Head of caudate nucleus (tissue), 42 donors: ENCODE measurements around the gene SPTBN1.
A peak's percentile ranks its signal among the peaks of the same experiment; 100 is the strongest.

Experiments
- DNase-seq, 42 donors: peaks; one replicate each; pipeline versions ENCODE4 v3.0.0 to v3.0.0-alpha.2; 2020 to 2021; ENCODE audit warnings: mixed read lengths in 7 of 42
- intact Hi-C: fragments of 100-400 bp; cut with DNase I; formaldehyde crosslinking; loops from one replicate; pipeline ENCODE4 v1.15.0; 2022

SPTBN1 gene

DNA sequence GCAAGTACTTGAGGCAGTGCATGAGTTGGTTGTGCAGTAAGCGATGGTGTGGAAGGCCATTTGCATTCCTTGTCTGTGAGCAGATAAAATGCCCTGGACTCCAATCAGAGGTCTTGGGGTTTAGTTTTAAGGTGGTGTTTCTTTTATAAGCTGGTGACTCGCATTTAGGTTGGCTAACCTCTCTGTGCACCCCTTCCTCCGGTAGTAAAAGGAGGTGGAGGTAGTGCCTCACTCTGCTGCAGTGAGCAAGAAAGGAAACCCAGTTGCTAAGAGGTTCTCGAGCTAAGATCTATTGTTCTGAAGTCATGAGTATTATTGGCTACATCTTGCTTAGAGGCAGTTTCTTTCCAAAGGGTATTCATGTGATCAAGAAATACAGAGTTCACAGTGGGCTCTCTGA is 193.1 kb downstream of the SPTBN1 start:
- DNase-seq, result no peak
- intact Hi-C loops, result no loop called here

DNA sequence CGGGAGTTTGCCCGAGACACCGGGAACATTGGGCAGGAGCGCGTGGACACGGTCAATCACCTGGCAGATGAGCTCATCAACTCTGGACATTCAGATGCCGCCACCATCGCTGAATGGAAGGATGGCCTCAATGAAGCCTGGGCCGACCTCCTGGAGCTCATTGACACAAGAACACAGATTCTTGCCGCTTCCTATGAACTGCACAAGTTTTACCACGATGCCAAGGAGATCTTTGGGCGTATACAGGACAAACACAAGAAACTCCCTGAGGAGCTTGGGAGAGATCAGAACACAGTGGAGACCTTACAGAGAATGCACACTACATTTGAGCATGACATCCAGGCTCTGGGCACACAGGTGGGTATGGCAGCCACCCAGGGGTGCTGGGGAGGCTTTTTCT is 193.5 kb downstream of the SPTBN1 start:
- intact Hi-C loops, result no loop called here
- DNase-seq, result no peak

DNA sequence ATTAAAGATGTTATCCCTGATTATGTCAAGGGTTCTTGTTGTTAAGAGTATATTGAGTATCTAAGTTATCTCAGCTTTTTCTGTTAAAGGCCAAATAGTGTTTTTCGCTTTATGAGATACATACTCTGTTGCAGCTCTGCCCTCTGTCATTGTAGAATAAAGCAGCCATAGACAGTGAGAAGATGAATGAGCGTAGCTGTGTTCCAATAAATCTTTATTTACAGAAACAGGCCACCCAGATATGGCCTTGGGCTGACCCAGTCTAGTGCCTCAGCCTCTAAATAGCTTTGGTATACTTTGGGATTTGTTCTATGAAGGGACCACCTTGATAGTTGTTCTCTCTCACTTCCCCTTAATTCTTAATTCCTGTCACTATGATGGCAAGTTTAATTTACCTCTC is 194.5 kb downstream of the SPTBN1 start:
- intact Hi-C loops, result no loop called here
- DNase-seq, result no peak

DNA sequence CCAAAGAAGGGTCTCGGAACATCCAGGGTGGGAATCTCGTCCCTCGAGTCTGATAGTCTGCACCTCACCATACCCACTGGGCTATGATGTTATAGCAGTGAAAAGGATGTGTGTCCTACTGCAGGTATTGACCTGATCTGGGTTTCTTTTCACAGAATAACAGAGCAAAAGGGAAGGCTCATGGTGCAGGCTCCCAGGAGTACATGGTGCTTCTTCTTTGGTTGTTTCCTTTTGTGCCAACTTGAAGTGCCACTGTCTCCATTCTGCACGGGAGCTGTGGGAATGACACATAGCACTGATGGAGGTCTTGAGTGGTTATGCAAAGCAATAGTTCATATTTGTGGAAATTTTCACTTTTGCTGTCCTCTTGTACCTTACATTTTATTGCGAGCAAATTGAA is 195.2 kb downstream of the SPTBN1 start:
- DNase-seq, result no peak
- intact Hi-C loops, result no loop called here

DNA sequence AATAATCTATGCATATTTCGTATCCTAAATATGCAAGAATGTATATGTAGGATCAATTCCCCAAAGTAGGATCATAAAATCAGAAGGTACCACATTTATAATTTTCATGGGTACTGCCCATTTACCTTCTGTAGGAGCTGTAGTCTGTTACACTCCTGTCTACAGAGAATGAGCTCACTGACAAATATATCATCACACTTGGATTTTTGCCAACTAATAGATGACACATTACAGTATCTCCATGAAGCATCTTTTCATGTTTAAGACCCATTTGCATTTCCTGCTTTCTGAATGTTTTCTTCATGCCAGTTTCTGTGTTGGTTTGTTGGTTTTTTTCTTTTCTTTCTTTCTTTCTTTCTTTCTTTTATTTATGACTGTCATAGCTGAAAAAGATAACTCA is 196.4 kb downstream of the SPTBN1 start:
- intact Hi-C loops, result no loop called here
- no peak for DNase-seq

DNA sequence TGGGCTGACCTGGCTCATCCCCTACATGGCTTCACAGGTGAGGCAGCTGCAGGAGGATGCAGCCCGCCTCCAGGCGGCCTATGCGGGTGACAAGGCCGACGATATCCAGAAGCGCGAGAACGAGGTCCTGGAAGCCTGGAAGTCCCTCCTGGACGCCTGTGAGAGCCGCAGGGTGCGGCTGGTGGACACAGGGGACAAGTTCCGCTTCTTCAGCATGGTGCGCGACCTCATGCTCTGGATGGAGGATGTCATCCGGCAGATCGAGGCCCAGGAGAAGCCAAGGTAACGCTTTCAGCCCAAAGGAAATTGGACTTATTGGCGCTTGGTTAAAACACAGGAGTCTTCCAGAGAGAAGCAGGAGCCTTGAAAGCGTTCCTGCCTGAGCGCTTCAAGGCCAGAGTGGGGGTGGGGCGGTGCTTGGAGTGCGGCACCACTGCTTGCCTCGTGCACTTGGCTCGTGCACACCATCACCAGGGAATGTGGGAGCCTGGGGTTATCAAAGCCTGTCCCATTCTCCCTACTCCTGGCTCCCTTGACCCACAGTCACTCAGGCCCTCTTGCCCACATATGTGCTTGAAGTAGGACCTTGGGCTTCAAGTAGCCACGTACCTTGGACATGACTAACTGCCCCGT is 197.6 kb downstream of the SPTBN1 start:
- intact Hi-C loops, result no loop called here
- no peak for DNase-seq

DNA sequence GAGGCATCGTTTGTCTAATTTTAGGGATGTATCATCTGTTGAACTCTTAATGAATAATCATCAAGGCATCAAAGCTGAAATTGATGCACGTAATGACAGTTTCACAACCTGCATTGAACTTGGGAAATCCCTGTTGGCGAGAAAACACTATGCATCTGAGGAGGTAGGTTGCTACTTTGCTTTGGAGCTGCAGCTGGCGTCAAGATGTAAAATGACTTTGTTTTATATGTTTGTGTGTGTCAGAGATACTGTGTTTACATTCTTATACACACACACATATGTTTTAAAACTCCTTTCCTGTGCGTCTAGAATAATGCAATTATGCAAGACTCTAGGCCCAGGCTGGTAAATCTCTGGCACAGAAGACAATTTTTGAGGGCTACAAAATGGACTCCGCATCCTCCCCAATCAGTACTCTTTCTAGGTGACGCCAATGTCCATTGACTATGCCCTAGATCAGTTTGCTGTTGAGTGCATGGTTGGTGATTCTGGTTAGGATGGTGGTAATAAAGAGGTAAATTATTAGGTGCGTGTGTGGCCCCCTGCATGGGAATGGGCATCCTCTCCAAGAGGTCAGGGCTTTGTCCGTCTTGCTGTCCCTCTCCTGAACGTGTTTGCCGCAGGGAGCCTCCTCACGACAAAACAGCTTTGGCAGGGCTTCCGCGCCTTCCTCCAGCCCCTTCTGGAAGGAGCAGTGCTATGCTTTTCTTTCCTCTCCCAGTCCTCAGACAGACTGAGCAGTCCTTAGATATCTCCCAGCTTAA is 199.1 kb downstream of the SPTBN1 start:
- intact Hi-C loops, result loop anchor here (5.0 kb wide), 1 partner anchor 133 kb away; no protein-coding TSS in a partner anchor
- DNase-seq, result peak in 1 of 42 donors; percentile 37

DNA sequence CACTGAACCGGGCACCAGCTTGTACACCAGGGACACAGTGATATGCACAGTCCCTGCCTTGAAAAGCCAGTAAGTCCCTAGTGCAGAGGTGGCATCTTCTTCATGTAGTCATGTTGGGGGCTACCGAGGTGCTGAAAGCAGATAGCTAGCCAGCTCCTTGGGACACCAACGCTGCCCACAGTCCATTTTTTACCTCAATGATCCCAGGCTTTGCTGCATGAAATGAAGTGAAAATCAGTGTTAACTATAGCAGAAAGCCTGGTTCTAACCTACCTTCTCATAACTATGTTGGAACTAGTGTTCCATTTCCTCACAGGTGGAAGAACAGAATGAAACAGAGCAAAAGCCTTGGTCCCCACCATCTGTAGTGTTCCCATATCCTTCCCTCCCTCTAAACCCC is 200.7 kb downstream of the SPTBN1 start:
- DNase-seq, result no peak
- intact Hi-C loops, result loop anchor here (5.0 kb wide), 1 partner anchor 135 kb away; no protein-coding TSS in a partner anchor

DNA sequence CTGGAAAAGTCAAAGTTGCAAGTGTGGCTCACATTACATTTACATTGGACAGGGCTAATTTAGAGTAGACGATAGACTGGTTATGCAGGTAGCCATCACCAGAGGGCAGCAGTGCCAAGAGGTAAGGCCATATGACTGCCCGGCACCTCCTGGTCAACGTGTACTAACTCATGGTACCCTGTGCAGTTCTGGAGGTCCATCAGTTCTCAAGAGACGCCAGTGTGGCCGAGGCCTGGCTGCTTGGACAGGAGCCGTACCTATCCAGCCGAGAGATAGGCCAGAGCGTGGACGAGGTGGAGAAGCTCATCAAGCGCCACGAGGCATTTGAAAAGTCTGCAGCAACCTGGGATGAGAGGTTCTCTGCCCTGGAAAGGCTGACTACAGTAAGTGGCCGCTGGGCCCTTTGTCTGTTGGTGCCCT is 201.5 kb downstream of the SPTBN1 start:
- intact Hi-C loops, result loop anchor here (5.0 kb wide), 1 partner anchor 135 kb away; no protein-coding TSS in a partner anchor
- peak in 31 of 42 donors; percentile 28 to 86 (median 55) for DNase-seq

DNA sequence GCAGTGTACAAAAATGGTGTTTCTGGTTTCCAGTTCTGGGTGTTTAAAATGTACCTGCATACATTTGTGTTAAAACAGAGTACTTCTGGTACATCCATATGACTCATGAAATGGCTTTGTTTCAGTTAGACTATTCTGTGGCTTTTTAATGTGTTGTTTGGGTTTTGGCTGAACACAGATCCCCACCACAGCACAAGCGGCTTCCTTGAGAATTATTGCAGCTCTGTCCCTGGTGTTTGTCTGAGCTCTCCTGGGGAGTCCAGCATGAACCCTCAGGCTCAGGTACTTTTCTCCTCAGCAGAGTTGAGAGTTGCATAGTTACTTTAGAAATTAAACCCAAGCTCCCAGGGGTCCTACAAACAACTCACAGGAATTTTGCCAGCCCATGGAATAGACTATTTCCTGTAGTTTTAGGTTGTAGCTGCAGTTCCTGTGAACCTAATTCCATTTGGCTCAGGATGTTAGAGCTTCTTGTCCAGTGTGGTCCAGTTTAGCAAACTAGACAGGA is 202.5 kb downstream of the SPTBN1 start:
- no peak for DNase-seq
- intact Hi-C loops, result loop anchor here (5.0 kb wide), 1 partner anchor 136 kb away; no protein-coding TSS in a partner anchor

DNA sequence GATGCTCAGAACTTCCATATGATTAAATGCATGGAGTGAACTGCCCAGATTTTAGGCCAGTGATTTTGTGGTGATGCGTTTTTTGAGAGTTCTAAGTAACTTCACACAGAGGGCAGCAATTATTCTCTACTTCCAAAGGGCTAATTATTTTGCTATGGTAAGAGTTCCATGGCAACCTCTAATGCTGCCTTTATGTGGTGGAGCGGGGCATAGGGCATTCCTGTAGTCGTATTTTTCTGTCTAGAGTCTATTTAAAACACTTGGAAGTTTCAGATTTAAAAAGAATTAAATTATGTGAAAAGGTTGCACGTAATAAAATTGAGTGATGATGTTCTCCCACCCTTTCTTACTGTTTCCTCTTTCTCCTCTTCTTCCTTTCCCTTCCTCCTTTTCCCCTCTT is 203.4 kb downstream of the SPTBN1 start:
- intact Hi-C loops, result loop anchor here (5.0 kb wide), 1 partner anchor 137 kb away; no protein-coding TSS in a partner anchor
- DNase-seq, result peak in 1 of 42 donors; percentile 39

DNA sequence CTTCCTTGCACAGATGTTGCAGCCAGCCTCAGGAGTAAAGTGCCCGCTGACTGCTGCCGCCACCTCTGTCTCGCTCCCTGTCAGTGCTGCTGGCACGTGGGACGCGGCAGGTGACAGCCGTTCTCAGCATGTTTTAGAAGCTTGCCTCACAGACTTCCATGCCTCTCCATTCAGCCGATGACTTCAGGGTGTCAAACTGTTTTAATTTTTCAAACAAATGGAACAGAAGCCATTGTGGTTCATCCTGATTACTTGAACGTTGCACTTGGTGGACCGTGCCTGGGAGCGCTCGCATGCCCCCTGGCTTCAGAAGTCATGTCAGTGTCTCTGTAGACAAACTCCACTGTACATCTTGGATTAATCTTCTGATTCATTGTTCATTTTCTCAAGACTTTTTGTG is 204.6 kb downstream of the SPTBN1 start:
- intact Hi-C loops, result no loop called here
- peak in 41 of 42 donors; percentile 29 to 82 (median 62) for DNase-seq

DNA sequence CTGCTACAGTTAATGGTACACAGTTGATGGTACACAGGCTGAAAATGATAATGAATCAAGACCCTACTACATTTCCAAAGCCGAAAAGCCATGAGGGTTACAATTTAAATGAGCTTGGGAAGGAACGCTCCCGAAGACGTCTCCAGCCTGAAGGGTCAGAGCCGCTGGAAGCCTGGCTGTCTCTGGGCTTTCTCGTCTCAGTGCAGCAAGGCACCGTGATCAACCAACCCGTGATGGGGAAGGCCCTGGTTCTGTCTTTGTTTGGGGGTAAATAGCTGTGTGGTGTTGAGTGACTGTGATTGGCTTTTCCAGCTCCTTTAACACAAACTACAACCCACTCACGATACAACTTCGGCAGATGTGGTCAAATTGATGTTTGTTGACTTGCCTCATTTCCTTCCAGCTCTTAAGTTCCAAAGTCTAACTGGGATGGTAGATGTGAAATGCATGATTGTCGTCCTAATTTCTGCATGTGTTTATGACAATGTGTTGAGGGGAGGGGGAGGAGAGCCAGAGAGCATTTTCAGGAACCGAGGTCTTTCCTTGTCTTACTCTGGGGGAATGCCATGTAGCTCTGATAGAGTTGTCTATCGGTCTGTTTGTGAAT is 207.4 kb downstream of the SPTBN1 start:
- intact Hi-C loops, result no loop called here
- no peak for DNase-seq

DNA sequence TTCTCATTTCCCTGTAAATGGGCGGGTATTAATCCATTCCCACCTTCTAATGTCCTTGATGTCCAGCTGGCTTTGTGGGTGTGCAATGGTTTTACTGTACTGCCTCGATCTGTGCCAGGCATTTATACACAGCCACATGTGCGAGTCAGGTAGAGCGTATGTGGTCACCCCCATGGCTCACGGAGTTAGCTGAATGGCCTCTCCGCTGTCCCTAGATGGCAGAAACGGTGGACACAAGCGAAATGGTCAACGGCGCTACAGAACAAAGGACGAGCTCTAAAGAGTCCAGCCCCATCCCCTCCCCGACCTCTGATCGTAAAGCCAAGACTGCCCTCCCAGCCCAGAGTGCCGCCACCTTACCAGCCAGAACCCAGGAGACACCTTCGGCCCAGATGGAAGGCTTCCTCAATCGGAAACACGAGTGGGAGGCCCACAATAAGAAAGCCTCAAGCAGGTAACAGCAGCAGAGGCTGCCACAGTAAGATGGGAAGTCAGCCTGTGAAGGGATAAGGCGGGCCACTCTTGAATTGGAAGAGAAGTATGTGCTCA is 208.2 kb downstream of the SPTBN1 start:
- no peak for DNase-seq
- intact Hi-C loops, result no loop called here

DNA sequence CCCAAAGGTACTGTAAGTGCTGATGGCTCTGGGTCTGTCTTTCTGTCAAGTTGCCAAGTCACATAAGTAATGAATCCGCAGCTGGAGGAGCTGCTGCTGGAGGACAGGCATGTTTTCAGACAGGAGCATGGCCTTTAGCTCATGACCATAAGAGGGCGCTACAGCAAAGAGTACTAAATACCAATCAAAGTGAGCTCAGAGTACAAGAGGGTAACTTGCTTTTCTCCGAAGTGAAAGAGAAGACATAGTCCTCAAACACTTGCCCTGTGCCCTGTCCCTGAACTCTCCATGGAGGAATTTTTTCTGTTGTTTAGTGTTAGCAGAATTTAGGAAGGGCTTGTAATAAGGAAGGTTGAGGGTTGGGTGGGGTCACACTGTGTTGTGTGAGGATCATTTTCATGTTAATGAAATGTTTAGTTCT is 209.3 kb downstream of the SPTBN1 start:
- intact Hi-C loops, result no loop called here
- peak in 4 of 42 donors; percentile 30 to 66 (median 40) for DNase-seq

DNA sequence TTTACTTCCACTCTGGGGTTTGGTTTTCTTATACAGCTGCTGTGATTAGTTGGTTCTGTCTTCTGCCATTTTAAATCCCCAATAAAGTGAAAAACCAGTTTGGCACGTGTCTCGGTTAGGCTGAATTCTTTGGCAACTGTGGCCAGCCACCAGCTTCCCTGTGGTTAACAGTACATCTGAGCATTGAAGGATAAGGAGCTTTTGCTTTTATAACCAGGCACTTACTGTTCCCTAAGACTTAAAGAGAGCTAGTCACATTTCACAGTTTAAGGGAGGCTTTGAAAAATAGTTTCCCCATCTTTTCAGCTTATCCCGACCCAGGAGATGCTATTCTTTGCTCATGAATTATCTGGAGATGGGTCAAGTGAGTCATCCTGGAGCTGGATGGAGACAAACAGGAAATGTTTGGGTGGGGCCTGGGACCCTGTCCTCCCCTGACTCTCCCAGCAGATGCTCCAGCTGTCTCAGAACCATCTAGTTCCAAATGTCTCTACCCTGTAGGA is 210.1 kb downstream of the SPTBN1 start:
- peak in 1 of 42 donors; percentile 63 for DNase-seq
- intact Hi-C loops, result no loop called here

DNA sequence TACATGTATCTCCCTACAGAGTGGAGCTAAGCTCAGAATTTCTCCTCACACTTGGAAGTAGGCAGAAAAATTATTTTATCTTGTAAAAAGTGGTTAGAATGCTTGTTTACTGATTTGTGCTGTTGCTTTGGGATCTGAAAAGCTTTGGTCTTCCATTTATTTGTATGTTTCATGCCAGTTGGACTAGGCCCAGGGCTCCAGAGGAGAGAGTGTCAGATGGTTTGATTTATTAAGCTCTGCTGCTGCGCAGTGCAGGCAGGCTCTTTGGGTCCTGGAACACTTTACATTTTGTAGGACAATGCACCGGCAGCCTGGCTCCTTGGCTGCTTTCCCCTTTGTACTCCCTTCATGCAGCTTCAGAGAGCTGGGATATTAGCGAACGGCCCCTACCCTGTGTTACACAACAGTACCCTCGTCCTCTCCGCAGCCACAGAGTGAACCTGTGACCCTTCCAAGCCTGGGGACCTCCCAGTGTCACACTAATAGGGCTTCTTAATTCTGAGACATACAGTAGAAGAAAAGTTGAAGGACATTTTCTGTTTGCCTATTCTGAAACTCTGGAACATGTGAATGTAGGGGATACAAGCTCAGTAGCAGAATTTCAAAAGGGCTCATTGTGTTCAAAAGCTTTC is 210.6 kb downstream of the SPTBN1 start:
- peak in 41 of 42 donors; percentile 12 to 88 (median 66) for DNase-seq
- intact Hi-C loops, result no loop called here

DNA sequence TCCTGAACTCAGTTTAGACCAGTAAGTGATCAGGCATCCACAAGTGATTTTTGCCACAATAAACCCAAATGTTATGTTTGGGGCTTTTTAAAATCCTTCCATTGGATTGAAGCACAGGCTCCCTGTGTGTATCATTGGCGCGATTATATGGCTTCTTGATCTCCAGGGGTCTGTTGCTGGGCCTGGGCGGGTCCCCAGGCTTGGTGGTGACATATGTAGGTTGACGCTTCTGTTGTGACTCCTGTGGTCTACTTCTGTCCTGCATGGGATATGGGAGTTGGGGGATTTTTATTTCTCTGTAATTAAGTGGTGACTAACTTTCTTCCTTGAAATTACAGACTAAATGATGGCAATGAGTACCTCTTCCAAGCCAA is 211.1 kb downstream of the SPTBN1 start:
- intact Hi-C loops, result no loop called here
- no peak for DNase-seq
